HG02623 (cell line): ENCODE data around the gene CRHR2.
A peak's percentile ranks its signal among the peaks of the same experiment; 100 is the strongest.

Experiments used
- ATAC-seq: cut with Tn5 transposase; IDR thresholded peaks from one replicate; pipeline ENCODE4 v1.9.1; 2021; ENCODE audit warnings: moderate library complexity; ENCODE audit not compliant: unreplicated experiment

Gene CRHR2

GRCh38 chr7:30633223-30633622 lies 49.0 kb downstream of the CRHR2 start:
- no peak for ATAC-seq

GRCh38 chr7:30630986-30631385 lies 51.3 kb downstream of the CRHR2 start:
- peak; percentile 49 for ATAC-seq

- ATAC-seq = no peak
These were observed 55.2 kb downstream of the CRHR2 start for GRCh38 chr7:30627026-30627425.

GRCh38 chr7:30625283-30625682 lies 57.0 kb downstream of the CRHR2 start:
- no peak for ATAC-seq

GRCh38 chr7:30618961-30619360 lies 63.3 kb downstream of the CRHR2 start:
- no peak for ATAC-seq

GRCh38 chr7:30618080-30618676 lies 64.1 kb downstream of the CRHR2 start:
- ATAC-seq = no peak

- no peak for ATAC-seq
These were observed 64.9 kb downstream of the CRHR2 start for GRCh38 chr7:30617359-30617758.

- ATAC-seq = no peak
These were observed 65.9 kb downstream of the CRHR2 start for GRCh38 chr7:30616318-30616717.

- no peak for ATAC-seq
These were observed 68.6 kb downstream of the CRHR2 start for GRCh38 chr7:30613366-30614325.

- no peak for ATAC-seq
These were observed 69.5 kb downstream of the CRHR2 start for GRCh38 chr7:30612658-30613265.

- no peak for ATAC-seq
These were observed 76.4 kb downstream of the CRHR2 start for GRCh38 chr7:30605832-30606231.

- ATAC-seq = no peak
These were observed 77.4 kb downstream of the CRHR2 start for GRCh38 chr7:30604901-30605300.
